A549 (cell line): ENCODE measurements around the gene EXOC6. TPM values are rescaled to one million over a fixed set of nuclear protein-coding genes. Genes with fewer than 3 reads are reported as not detected.

Source experiments
- ATAC-seq, 2 experiments: fragments of 200-7000 bp in 1 of 2; fragments of >200 bp in 1 of 2; cut with Nextera tagmentation in 1 of 2; cut with Tn5 transposase in 1 of 2; 3 replicates each; pipeline versions ENCODE4 v1.8.0 to v1.9.1; 2018 to 2020; ENCODE audit warnings: mild to moderate bottlenecking in 1 of 2, moderate library complexity in 1 of 2
- CTCF ChIA-PET: fragments of 300-600 bp; sonication (Branson Sonifier 250); formaldehyde crosslinking; extraction: SDS; loops from one replicate; lab custom pipeline; 2021; ENCODE audit warnings: antibody characterized with exemption, inconsistent platforms; lab: Yijun Ruan, JAX
- POLR2A ChIA-PET: fragments of 350-600 bp; formaldehyde crosslinking; extraction: SDS; loops from one replicate; lab custom pipeline; 2021; ENCODE audit warnings: antibody characterized with exemption, inconsistent platforms; lab: Yijun Ruan, JAX
- DNase-seq, 2 experiments: peaks; one replicate each; pipeline versions ENCODE4 v3.0.0 to v3.0.0-alpha.2; 2011 to 2016; ENCODE audit warnings: low read depth in 1 of 2, low spot score in 1 of 2
- FAIRE-seq: peaks from 2 replicates; lab custom pipeline; 2011; peaks lifted over from hg19 to GRCh38; lab: Jason Lieb, UNC
- H3K27ac ChIP-seq, 2 experiments: fragments of >200 bp; sonication (Bioruptor Twin); formaldehyde crosslinking; 3 replicates each; pipeline ENCODE4 v1.5.1; 2016 to 2017
- H3K4me1 ChIP-seq: fragments of >200 bp; sonication (Bioruptor Twin); formaldehyde crosslinking; 3 replicates; pipeline ENCODE4 v1.6.1; 2016
- H3K4me2 ChIP-seq: fragments of >200 bp; sonication (Bioruptor Twin); formaldehyde crosslinking; 3 replicates; pipeline ENCODE4 v1.6.1; 2016
- H3K4me3 ChIP-seq: fragments of >200 bp; sonication (Bioruptor Twin); formaldehyde crosslinking; 3 replicates; pipeline ENCODE4 v1.5.1; 2016
- H3K9me3 ChIP-seq: fragments of >200 bp; sonication (Bioruptor Twin); formaldehyde crosslinking; 3 replicates; pipeline ENCODE4 v1.6.1; 2016
- CHD4 ChIP-seq: fragments of 200-600 bp; sonication (generic); IDR thresholded peaks from 2 replicates; pipeline ENCODE4 v1.6.1; 2016; ENCODE audit warnings: antibody characterized with exemption, mild to moderate bottlenecking, borderline replicate concordance
- CTCF ChIP-seq: fragments of >200 bp; sonication (Bioruptor Twin); formaldehyde crosslinking; IDR thresholded peaks from 3 replicates; pipeline ENCODE4 v1.5.1; 2016
- FOSB ChIP-seq: fragments of 250-450 bp; sonication (Bioruptor Pico); IDR thresholded peaks from 2 replicates; pipeline ENCODE4 v1.5.0; 2020; ENCODE audit warnings: mild to moderate bottlenecking, moderate library complexity
- FOSL2 ChIP-seq, 2 experiments: fragments of 450-650 bp in 1 of 2; fragments of >200 bp in 1 of 2; sonication (Bioruptor Twin) in 1 of 2; formaldehyde crosslinking; IDR thresholded peaks; 2 replicates each; pipeline versions ENCODE4 v1.5.0 to v1.6.1; 2016 to 2020; ENCODE audit warnings: mild to moderate bottlenecking in 1 of 2, moderate library complexity in 1 of 2
- GATA3 ChIP-seq: IDR thresholded peaks from 2 replicates; pipeline ENCODE4 v1.6.1; 2012; ENCODE audit warnings: borderline replicate concordance
- HOXA7 ChIP-seq: fragments of 250-450 bp; sonication (Bioruptor Pico); IDR thresholded peaks from 2 replicates; pipeline ENCODE4 v1.5.0; 2020; ENCODE audit warnings: mild to moderate bottlenecking, moderate library complexity
- HOXB5 ChIP-seq: fragments of 250-450 bp; sonication (Bioruptor Pico); IDR thresholded peaks from 2 replicates; pipeline ENCODE4 v1.5.0; 2020; ENCODE audit warnings: mild to moderate bottlenecking, moderate library complexity
- JUN ChIP-seq, 2 experiments: fragments of >200 bp; sonication (Bioruptor Twin); formaldehyde crosslinking; IDR thresholded peaks; 2 replicates in 1 of 2; 3 replicates in 1 of 2; pipeline ENCODE4 v1.6.1; 2016 to 2017
- JUNB ChIP-seq: fragments of >200 bp; sonication (Bioruptor Twin); formaldehyde crosslinking; IDR thresholded peaks from 2 replicates; pipeline ENCODE4 v1.6.1; 2016
- MAFK ChIP-seq: fragments of 450-650 bp; IDR thresholded peaks from 2 replicates; pipeline ENCODE4 v1.6.1; 2014; ENCODE audit not compliant: partially characterized antibody
- MAX ChIP-seq: IDR thresholded peaks from 2 replicates; pipeline ENCODE4 v1.6.1; 2012
- MAZ ChIP-seq: fragments of 150-350 bp; IDR thresholded peaks from 2 replicates; pipeline ENCODE4 v1.6.1; 2014; ENCODE audit warnings: antibody characterized with exemption, low read depth, low read length, borderline replicate concordance
- NPAS2 ChIP-seq: fragments of 250-450 bp; sonication (Bioruptor Pico); IDR thresholded peaks from 2 replicates; pipeline ENCODE4 v1.8.0; 2022; ENCODE audit warnings: mild to moderate bottlenecking, moderate library complexity, borderline replicate concordance
- PHF8 ChIP-seq: fragments of 200-600 bp; sonication (generic); IDR thresholded peaks from 2 replicates; pipeline ENCODE4 v1.6.1; 2016; ENCODE audit warnings: low read depth, mild to moderate bottlenecking, antibody characterized with exemption, moderate library complexity, borderline replicate concordance
- POLR2AphosphoS2 ChIP-seq: conservative IDR thresholded peaks from 2 replicates; pipeline ENCODE4 v1.6.1; 2012; ENCODE audit warnings: low read length, improper control_type of control experiment, inconsistent platforms
- RARB ChIP-seq: fragments of 250-450 bp; sonication (Bioruptor Pico); IDR thresholded peaks from 2 replicates; pipeline ENCODE4 v1.8.0; 2021; ENCODE audit warnings: mild to moderate bottlenecking, moderate library complexity
- RCOR1 ChIP-seq: fragments of 150-350 bp; IDR thresholded peaks from 2 replicates; pipeline ENCODE4 v1.6.1; 2014; ENCODE audit warnings: antibody characterized with exemption, low read length, low read depth
- RFX5 ChIP-seq: fragments of 450-650 bp; IDR thresholded peaks from 2 replicates; pipeline ENCODE4 v1.7.1; 2014; ENCODE audit warnings: antibody characterized with exemption, mild to moderate bottlenecking, moderate library complexity
- SMC3 ChIP-seq: fragments of >200 bp; sonication (Bioruptor Twin); formaldehyde crosslinking; IDR thresholded peaks from 3 replicates; pipeline ENCODE4 v1.6.1; 2018; ENCODE audit warnings: inconsistent platforms
- SREBF2 ChIP-seq: fragments of 450-650 bp; IDR thresholded peaks from 2 replicates; pipeline ENCODE4 v1.6.1; 2014; ENCODE audit warnings: mild to moderate bottlenecking, moderate library complexity
- TP53 ChIP-seq: fragments of 250-450 bp; sonication (Bioruptor Pico); IDR thresholded peaks from 2 replicates; pipeline ENCODE4 v1.5.0; 2021; ENCODE audit warnings: mild to moderate bottlenecking, moderate library complexity
- ZFP36 ChIP-seq: fragments of 450-650 bp; IDR thresholded peaks from 2 replicates; pipeline ENCODE4 v1.6.1; 2014; ENCODE audit warnings: borderline replicate concordance; ENCODE audit not compliant: partially characterized antibody
- ZSCAN20 ChIP-seq: fragments of 250-450 bp; sonication (Bioruptor Pico); IDR thresholded peaks from 2 replicates; pipeline ENCODE4 v1.8.0; 2022; ENCODE audit warnings: mild to moderate bottlenecking, moderate library complexity
- WGBS: methylation state at CpG from one replicate; pipeline ENCODE4 v1.1.6; 2017; ENCODE audit errors: missing lambda C conversion rate; 5-methylcytosine and 5-hydroxymethylcytosine counted together
- polyA plus RNA-seq, 4 experiments: library from polyadenylated mRNA; depleted of rRNA in 3 of 4; stranded (reverse); fragments of >200 nt; fragmentation: RNase III in 1 of 4; extraction: RNeasy Plus Mini Kit Qiagen cat#74134 plus additional on column Dnase treatment in 1 of 4; gene quantifications; 2 replicates in 3 of 4; 3 replicates in 1 of 4; pipeline ENCODE4 v1.2.3, GENCODE V29; 2011 to 2017
- TF ChIP-seq, protein P1 (sequence below): fragments of 150-350 bp; IDR thresholded peaks from 2 replicates; pipeline ENCODE4 v1.6.1; 2014; ENCODE audit warnings: low read depth, mild to moderate bottlenecking, low read length
- TF ChIP-seq, protein P2 (sequence below): IDR thresholded peaks from 2 replicates; pipeline ENCODE4 v1.6.1; 2012; ENCODE audit warnings: low read depth, borderline replicate concordance

The EXOC6 gene
- polyA plus RNA-seq, 2 of the 4 experiments (the other 2 are of a cell fraction): 16.8 to 48.5 TPM

GRCh38 chr10:92849234-92849525 is 860 bp downstream of the EXOC6 start:
- H3K4me1 ChIP-seq: peaks cover 18% of the 10 kb centered on the region
- H3K27ac ChIP-seq: peak overlapping the region; percentile 95 to 99
- H3K9me3 ChIP-seq: no peaks in the 10 kb centered on the region
- peak overlapping the region; percentile 98 for H3K4me2 ChIP-seq
- ATAC-seq (peak in 1 of 2 experiments; percentile 17; a peak in 3 of 6 replicates), FAIRE-seq (no peak), DNase-seq (peak in 1 of 2 experiments; percentile 26)
- TF ChIP-seq POLR2AphosphoS2 (no peak), MAZ (no peak), MAFK (no peak)
- 5% methylated on average over 7 of the region's 7 CpGs for WGBS
- CTCF ChIA-PET: interaction anchor here (1.2 to 2.5 kb wide), 4 partner anchors 13 to 159 kb away, joined by 3 to 12 read pairs (median 6); partner anchors contain the start of gene HHEX
- H3K4me3 ChIP-seq: peak overlapping the region; percentile 99
- POLR2A ChIA-PET: interaction anchor here (1.2 to 3.3 kb wide), 4 partner anchors 27 to 275 kb away, joined by 3 to 31 read pairs (median 8); partner anchors contain the start of genes HHEX and IDE

DNA sequence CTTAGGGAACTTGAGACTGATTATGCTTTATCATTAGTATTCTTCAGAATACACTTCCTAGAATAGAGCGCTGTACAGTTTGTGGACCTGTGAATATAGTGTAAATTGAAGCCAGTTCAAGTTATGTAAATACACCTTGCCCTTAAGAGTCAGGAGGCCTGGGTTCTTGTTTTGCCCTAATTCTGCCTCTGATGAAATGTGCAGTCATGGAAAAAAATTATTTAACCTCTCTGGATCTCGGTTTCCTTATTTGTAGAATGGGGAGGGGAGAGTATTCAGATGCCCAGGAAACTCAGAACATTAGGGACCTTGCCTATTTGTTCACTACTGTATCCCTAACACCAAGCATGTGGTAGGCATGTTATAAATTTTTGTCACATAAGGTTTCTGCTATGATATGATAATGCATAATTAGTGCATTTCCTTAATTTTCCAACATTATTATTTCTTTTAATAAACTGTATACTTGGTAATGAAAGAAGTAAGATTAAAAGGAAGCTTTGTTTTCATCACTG is 1.3 kb downstream of the EXOC6 start:
- Histone ChIP-seq H3K4me2 (peak overlapping the region; percentile 98), H3K9me3 (no peaks in the 10 kb centered on the region), H3K4me1 (peaks cover 18% of the 10 kb centered on the region), H3K4me3 (peak overlapping the region; percentile 99), H3K27ac (no peak overlapping the region; a peak in 2 of 6 replicates)
- ATAC-seq (no peak), FAIRE-seq (no peak), DNase-seq (no peak)
- TF ChIP-seq SMC3 (no peak), POLR2AphosphoS2 (no peak), RFX5 (no peak), RARB (CRISPR knock-in tag) (no peak), NPAS2 (no peak), HOXA7 (CRISPR knock-in tag) (no peak), GATA3 (no peak)
- ChIA-PET POLR2A (interaction anchor here (3.3 kb wide), 1 partner anchor 159 kb away, joined by 31 read pairs; the partner anchor contains the start of gene HHEX), CTCF (interaction anchor here (2.5 kb wide), 1 partner anchor 18 kb away, joined by 12 read pairs; no protein-coding TSS in a partner anchor)
- 39% methylated on average over 2 of the region's 2 CpGs for WGBS

- no peak overlapping the region for H3K27ac ChIP-seq
- H3K4me2 ChIP-seq: peak overlapping the region; percentile 98
- ATAC-seq (no peak), DNase-seq (no peak), FAIRE-seq (no peak)
- ChIA-PET POLR2A (no interaction called here), CTCF (no interaction called here)
- H3K4me3 ChIP-seq: no peak overlapping the region
- TF ChIP-seq FOSL2 (IDR thresholded peaks at IDR 0.05) (no peak), FOSL2 (CRISPR knock-in tag; IDR thresholded peaks at IDR 0.05) (peak; percentile 60; the same call in 1 of the 2 replicates), HOXB5 (CRISPR knock-in tag) (no peak)
- no peaks in the 10 kb centered on the region for H3K9me3 ChIP-seq
- peaks cover 18% of the 10 kb centered on the region for H3K4me1 ChIP-seq
- 77% methylated on average over 2 of the region's 2 CpGs for WGBS
Measured at GRCh38 chr10:92850185-92850584, 1.9 kb downstream of the EXOC6 start.

DNA sequence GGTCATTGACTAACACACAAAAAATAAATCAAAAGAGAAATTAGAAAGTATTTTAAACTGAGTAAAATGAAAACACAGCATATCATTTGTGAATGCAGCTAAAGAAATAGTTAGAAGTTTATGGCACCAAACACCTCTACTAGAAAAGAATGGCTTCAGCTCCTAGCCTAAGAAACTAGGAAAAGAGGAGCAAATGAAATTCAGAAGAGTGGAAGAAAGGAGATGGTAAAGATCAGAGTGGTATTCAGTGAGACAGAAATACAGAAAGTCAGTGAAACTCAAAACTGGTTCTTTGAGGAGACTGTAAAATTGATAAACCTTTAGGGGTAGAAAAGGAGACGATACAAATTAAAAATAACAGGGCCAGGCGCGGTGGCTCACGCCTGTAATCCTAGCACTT is 2.7 kb downstream of the EXOC6 start:
- no peak overlapping the region for H3K27ac ChIP-seq
- FAIRE-seq (no peak), ATAC-seq (no peak), DNase-seq (no peak)
- H3K9me3 ChIP-seq: 0 out of 3 replicates have a peak, but pooled peaks cover 2% of the 10 kb centered on the region
- CTCF ChIA-PET: interaction anchor here (2.4 kb wide), 1 partner anchor 8 kb away, joined by 9 read pairs; no protein-coding TSS in a partner anchor
- POLR2A ChIA-PET: no interaction called here
- H3K4me1 ChIP-seq: peaks cover 18% of the 10 kb centered on the region
- 96% methylated on average over 4 of the region's 4 CpGs for WGBS
- no peak overlapping the region for H3K4me3 ChIP-seq
- no peak overlapping the region for H3K4me2 ChIP-seq
- TF ChIP-seq, protein P1, sequence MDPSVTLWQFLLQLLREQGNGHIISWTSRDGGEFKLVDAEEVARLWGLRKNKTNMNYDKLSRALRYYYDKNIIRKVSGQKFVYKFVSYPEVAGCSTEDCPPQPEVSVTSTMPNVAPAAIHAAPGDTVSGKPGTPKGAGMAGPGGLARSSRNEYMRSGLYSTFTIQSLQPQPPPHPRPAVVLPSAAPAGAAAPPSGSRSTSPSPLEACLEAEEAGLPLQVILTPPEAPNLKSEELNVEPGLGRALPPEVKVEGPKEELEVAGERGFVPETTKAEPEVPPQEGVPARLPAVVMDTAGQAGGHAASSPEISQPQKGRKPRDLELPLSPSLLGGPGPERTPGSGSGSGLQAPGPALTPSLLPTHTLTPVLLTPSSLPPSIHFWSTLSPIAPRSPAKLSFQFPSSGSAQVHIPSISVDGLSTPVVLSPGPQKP: no peak
- TF ChIP-seq MAX (no peak), JUNB (no peak), ZSCAN20 (no peak), FOSB (no peak), ZFP36 (no peak), NPAS2 (no peak), PHF8 (no peak), SREBF2 (no peak), CTCF (no peak), RFX5 (no peak; the same call in 1 of the 2 replicates), CHD4 (no peak), TP53 (CRISPR knock-in tag) (no peak), RCOR1 (no peak), JUN (IDR thresholded peaks at IDR 0.05) (no peak)
- TF ChIP-seq, protein P2, sequence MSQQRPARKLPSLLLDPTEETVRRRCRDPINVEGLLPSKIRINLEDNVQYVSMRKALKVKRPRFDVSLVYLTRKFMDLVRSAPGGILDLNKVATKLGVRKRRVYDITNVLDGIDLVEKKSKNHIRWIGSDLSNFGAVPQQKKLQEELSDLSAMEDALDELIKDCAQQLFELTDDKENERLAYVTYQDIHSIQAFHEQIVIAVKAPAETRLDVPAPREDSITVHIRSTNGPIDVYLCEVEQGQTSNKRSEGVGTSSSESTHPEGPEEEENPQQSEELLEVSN: no peak
